Measurements from ENCODE around the gene UGCG.
A peak's percentile ranks its signal among the peaks of the same experiment; 100 is the strongest.
"Not testable (repeated sequence)": the region's sequence is repeated elsewhere in the genome, so short reads cannot be mapped to it uniquely, and the experiment has no call there.

Gene UGCG

GRCh38 chr9:111922324-111923013 lies 25.9 kb downstream of the UGCG start:
- DNase-seq, result no peak

- no peak for DNase-seq
Measured at GRCh38 chr9:111924281-111924680, 27.7 kb downstream of the UGCG start.

DNA sequence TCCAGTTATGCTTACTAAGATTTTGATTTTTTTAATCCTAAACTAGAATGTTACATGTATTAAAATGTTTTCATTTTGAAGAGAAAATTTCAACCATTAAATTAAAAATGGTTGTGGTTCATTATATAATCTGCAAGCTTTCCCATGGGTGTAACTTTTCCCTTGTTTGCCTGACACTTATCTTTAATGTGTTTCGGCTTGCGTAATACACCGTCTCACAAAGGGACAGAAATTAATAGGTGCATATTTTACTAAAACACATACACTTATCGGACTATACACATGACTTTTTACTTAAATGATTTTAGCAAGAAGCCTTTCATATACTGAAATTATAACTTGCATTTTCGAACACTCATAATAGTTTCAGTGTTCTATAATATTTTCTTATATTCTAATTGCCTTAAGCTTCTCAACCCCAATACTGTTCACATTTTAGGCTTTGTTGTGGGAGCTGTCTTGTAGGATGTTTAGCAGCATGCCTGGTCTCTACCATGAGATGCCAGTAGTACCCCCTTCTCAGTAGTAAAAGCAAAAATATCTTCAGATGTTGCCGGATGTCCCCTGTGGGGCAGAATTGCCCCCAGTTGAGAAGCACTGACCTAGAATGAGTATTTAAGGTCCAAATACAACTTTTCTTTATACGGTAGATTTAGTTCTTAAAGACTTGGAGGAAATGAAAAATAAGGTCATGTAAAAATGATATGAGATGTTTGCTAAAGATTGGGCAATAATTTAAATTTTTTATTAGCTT lies 28.6 kb downstream of the UGCG start:
- DNase-seq, result no peak

GRCh38 chr9:111925784-111926183 lies 29.2 kb downstream of the UGCG start:
- no peak for DNase-seq

DNA sequence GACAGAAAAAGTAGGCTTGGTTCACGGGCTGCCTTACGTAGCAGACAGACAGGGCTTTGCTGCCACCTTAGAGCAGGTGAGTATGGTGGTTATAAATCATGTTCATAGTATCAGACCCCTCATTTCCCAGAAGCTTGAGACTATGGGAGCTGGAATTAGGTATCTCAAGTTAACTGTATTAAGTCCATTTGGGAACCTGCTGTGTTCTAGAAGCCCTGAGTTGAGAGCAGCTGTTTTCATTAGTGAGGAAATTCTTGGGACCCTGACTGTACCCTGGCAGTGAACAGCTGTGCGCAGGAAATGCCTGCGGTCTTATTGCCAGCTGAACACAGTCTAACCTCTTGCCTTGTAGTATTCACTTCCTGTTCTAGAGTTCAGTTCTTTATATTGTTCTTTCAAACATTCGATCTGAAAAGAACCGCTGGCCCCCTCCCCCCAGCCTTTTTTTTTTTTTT lies 29.8 kb downstream of the UGCG start:
- DNase-seq, result peak; percentile 32

GRCh38 chr9:111928359-111928720 lies 31.7 kb downstream of the UGCG start:
- no peak for DNase-seq

DNA sequence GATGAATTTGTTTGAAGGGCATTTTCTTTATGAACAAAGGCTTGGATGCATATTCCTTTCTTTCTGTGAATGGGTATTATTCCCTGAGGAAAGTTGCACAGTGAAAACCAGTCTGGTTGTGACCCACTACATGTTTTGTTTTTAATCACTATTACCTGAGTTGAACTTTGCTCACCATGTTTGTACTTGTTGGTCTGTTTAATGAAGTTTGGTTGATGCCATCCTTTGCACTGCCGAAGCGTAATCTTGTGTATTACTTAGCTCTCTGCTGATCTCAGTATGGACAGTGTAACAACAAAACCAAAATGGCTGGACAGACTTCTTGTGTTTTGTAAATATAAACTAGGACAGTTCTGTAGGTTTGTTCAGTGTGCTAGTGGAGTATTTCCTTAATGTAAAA lies 38.1 kb downstream of the UGCG start:
- DNase-seq, result no peak

DNA sequence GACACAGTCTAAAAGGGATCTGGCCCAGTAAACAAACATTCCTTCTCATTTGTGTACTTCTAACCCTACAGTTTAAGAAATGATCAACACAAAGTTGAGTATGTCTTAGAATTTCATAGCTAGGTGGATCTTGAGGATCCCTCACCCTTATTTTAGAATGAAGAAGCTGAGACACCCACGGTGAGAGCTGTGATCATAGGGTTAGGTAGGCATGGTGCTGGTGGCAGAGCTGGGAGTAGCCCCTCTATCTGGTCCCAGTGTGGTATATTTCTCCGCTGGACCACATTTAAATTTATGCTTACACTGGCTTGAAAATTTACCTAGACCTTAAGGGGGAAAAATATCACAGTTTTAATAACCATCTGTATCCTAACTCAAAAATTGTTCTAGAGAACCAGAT lies 39.8 kb downstream of the UGCG start:
- DNase-seq, result no peak

DNA sequence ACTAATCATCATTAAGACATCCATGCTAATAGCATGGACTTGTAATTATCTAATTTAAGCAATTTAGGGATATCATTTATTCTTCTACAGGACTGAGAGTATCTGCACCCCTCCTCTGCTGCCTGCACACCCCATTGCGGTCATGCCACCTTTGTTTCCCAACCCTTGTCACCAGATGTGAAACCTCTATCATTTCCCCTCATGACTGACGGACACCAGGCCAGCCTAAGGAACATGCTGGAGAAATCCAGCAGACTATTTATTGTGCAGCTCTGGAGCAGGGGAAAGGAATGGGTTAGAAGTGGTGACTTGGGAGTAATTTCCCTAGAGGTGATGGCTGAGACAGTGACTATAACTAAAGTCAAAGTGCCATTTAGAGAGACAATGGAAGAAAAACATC lies 40.7 kb downstream of the UGCG start:
- DNase-seq, result no peak

DNA sequence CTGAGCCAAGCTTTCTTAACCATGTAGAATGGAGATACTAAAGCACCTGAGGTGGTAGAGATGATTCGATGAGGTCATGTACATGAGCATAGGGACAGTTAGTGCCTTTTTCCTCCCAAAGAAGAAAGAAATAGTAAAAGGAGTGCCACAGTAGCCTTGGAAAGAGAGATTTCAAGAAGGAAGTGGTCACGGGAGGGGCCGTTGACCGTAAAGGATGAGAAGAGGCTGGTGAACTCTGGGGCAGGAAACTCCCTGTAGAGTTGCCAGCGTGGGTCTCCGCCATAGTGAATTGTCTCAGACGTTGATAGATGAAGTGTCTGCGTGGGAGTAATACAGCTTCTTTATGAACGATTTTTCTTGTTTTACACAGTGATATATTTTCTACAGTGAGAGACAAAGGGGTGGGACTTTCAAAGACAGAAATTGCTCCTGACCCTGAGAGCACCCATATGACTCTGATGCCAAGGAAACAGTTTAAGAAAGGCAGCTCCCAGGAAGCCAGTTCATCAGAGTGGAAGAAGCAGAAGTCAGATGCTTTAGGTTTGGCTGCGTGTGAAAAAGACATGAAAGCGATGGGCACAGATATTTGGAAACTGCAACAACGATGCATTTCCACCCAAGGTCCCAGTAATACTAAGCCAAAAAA lies 41.3 kb downstream of the UGCG start:
- DNase-seq, result peak; percentile 29

GRCh38 chr9:111938427-111938800 lies 41.8 kb downstream of the UGCG start:
- DNase-seq, result no peak

DNA sequence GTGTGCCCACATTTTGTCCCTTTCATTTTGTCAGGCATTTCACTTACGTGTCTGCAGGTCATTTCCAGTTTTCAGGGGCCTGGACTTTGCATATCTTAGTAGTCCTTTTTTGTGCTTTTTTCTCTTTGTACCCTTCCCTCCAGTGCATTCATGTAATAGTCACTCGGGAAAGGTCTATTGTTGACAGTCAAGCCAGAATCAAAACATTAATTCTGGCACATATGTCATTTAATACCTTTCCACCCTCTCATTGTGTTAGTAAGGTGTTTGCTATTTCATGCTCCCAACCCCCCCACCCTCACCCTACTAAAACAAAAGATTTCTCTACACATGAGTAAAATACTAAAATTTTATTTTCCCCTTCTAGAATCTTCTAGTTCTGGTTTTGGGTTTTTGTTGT lies 42.7 kb downstream of the UGCG start:
- no peak for DNase-seq

- no peak for DNase-seq
Measured at GRCh38 chr9:111940697-111941096, 44.1 kb downstream of the UGCG start.

DNA sequence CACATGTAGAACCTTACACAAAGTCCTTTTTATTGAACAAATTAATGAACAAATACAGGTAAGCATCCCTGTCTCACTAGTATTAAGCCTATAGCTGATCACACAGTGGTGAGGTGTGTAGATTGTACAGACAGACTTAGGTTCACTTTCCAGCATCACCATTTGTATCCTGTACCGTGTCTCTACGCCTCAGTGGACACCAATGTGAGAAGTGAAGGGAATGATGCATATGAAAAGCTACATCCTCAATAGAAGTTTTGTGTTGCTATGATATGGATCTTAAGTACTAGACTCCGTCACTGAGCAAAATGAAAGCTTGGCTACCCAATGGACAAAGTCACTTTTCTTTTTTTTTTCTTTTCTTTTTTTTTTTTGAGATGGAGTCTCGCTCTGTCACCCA lies 46.6 kb downstream of the UGCG start:
- no peak for DNase-seq

DNA sequence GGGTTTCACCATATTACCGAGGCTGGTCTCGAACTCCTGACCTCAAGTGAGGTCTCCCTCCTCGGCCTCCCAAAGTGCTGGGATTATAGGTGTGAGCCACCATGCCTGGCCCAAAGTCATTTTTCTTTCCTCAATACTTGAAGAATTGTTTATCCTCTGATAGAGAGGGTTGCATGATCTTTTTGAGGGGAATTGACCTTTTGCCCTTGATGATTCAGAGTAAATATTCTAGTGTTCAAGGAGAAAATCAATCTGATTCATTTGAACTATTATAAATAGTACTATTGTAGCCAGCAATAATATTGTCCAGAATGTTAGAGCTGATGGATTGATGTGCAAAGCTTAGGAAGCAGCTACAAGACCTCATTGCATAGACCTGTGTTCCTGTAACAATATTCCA lies 47.1 kb downstream of the UGCG start:
- DNase-seq, result no peak

DNA sequence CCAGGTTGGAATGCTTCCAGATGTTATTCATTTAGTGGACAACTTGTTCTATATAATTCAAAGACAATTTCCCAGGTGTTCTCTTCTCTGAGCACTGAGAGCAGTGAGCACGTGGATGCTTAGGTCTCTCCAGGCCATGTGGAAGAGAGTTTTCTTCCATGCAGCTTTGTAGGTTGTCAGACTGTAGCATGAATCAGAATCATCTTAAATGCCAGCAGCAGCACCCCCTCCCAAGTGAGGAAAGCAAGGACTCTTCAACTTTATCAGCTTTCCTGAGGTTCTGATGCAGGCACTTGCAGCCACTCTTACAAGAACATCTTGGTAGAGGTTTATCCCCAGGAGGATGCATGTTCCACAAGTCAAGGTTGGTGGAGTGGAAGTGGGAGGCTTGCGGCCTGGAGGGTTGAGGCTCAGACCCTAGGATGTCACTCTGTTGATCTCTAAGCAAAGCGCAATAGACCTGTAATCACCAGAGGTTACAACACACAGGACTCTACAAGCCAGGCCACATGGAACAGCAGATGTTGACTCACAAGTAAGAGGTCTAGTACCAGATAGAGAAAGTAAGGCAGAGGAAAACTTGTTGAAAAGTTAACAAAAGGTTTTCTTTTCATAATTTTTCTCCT lies 47.7 kb downstream of the UGCG start:
- DNase-seq, result no peak

DNA sequence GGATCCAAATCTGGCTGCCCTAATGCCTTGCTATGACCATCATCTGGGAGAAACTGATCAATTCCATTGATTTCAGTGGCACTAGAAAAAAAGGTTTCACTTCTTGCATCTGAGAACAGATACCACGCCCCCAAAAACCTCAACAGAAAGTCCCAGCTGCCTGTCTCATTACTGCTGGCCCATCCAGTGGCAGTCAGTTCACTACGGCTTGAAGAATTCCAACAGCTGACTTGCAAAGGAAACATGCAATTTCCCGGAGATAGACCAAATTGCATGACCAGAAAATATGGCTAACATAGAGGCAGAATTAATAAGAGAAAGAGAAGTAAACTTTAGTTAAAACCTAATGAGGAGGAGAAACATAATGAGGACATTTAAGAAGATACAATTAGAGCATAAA lies 48.6 kb downstream of the UGCG start:
- no peak for DNase-seq

- not testable (repeated sequence) for DNase-seq
Measured at GRCh38 chr9:111948109-111948508, 51.5 kb downstream of the UGCG start.

GRCh38 chr9:111948951-111949350 lies 52.3 kb downstream of the UGCG start:
- DNase-seq, result no peak

GRCh38 chr9:111949919-111950318 lies 53.3 kb downstream of the UGCG start:
- no peak for DNase-seq

DNA sequence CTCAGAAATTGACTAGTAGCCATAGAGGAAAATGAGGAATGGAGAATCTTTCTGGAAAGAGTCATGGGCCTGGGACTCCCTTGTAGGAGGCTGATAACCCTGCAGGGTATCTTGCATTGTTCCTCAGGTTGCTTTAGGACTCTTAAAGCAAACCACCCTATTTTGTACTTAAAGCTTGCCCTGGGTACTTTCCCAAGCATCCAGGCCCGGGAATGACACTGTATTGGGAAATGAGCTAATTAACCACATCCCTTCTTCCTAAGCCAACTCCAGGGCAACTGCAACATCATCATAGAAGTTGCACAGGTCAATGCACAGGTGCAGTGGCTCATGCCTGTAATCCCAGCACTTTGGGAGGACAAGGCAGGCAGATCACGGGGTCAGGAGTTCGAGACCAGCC lies 55.9 kb downstream of the UGCG start:
- no peak for DNase-seq

- no peak for DNase-seq
Measured at GRCh38 chr9:111953444-111953843, 56.8 kb downstream of the UGCG start.

DNA sequence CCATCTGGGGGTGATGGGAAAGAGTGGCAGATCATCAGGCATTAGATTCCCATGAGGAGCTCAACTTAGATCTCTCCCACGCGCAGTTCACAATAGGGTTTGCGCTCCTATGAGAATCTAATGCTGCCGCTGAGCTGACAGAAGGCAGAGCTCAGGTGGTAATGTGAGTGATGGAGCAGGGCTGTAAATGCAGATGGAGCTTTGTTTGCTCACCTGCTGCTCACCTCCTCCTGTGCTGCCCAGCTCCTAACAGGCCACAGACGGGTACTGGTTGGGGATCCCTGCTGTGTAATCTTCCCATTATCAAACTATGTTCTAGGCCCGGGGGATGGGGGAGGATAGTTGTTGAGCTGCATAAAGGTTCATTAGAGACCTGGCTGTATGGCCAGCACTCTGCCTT lies 58.4 kb downstream of the UGCG start:
- DNase-seq, result no peak

Data from activated T-cell treated with anti-CD3 and anti-CD28 coated beads for 4 hours (primary cell).